Measurements from ENCODE around the gene ADAMTS2. TPM values are rescaled to one million over a fixed set of nuclear protein-coding genes. Genes with fewer than 3 reads are reported as not detected.
A peak's percentile ranks its signal among the peaks of the same experiment; 100 is the strongest.

The ADAMTS2 gene
- total RNA-seq, 1 experiment from 2014 or later = 3.9 TPM

- Histone ChIP-seq H2AFZ (ENCODE audit: low read depth, low read length, poor library complexity, severe bottlenecking) (no peak overlapping the region), H3K9me2 (ENCODE audit: insufficient read depth) (no peaks in the 10 kb centered on the region), H3K79me2 (ENCODE audit: insufficient read depth, low read length) (no peaks in the 10 kb centered on the region), H3K27ac (ENCODE audit: low read depth, low read length) (no peak overlapping the region), H4K20me1 (ENCODE audit: insufficient read depth) (no peaks in the 10 kb centered on the region), H3K9me3 (ENCODE audit: control insufficient read depth in 1 of 2, insufficient read depth in 1 of 2, low read depth in 1 of 2, low read length in 2 of 2) (no peaks in the 10 kb centered on the region), H3K36me3 (ENCODE audit: control insufficient read depth in 1 of 2, insufficient read depth in 2 of 2, low read length in 2 of 2) (no peaks in the 10 kb centered on the region), H3K4me2 (ENCODE audit: low read length) (no peak overlapping the region), H3K4me3 (replicated peaks in 1 of 2; ENCODE audit: low read depth in 1 of 2, low read length in 2 of 2) (no peak overlapping the region), H3K27me3 (ENCODE audit: insufficient read depth, low read length) (no peaks in the 10 kb centered on the region), H3K9ac (ENCODE audit: low read length) (no peak overlapping the region), H3K4me1 (ENCODE audit: control insufficient read depth in 1 of 2, insufficient read depth in 2 of 2, low read length in 2 of 2) (no peaks in the 10 kb centered on the region)
- BruUV-seq (replicated peaks) = no TSS peak
- ChIA-PET RAD21 (ENCODE audit: low non-redundant PET in 1 of 2, low total read pairs in 2 of 2, uncharacterized antibody in 2 of 2, unreplicated experiment in 2 of 2) (no interaction called here), POLR2A (no interaction called here), CTCF (no interaction called here)
- DNase-seq (ENCODE audit: low read depth, low spot score) = no peak
- intact Hi-C loops (cut with micrococcal nuclease) = no loop called here
- ATAC-seq = peak; percentile 78
- TF ChIP-seq YY1 (IDR thresholded peaks at IDR 0.05; ENCODE audit: extremely low read depth, insufficient replicate concordance, low read depth, low read length) (no peak), EGR1 (IDR thresholded peaks at IDR 0.05; ENCODE audit: low read depth) (no peak), SRF (IDR thresholded peaks at IDR 0.05; ENCODE audit: low read depth) (no peak), CTCF (IDR thresholded peaks at IDR 0.05 in 2 of 3, conservative IDR thresholded peaks at IDR 0.05 in 1 of 3; ENCODE audit: borderline replicate concordance in 1 of 3, insufficient read depth in 1 of 3, low read depth in 2 of 3, low read length in 2 of 3) (peak; percentile 27 to 79 (median 35); a peak in 4 of 6 replicates), SIN3A (IDR thresholded peaks at IDR 0.05; ENCODE audit: low read depth) (no peak), TCF7L2 (IDR thresholded peaks at IDR 0.05; ENCODE audit: borderline replicate concordance, extremely low read depth, insufficient read depth, insufficient read length) (no peak), MAX (IDR thresholded peaks at IDR 0.05) (no peak), CEBPB (IDR thresholded peaks at IDR 0.05; ENCODE audit: low read depth) (no peak), ZBTB33 (IDR thresholded peaks at IDR 0.05; ENCODE audit: extremely low read depth, insufficient replicate concordance, low read length) (no peak), REST (IDR thresholded peaks at IDR 0.05; ENCODE audit: low read depth) (no peak), SP1 (IDR thresholded peaks at IDR 0.05; ENCODE audit: low read depth) (no peak), POLR2A (IDR thresholded peaks at IDR 0.05; ENCODE audit: borderline replicate concordance, extremely low read depth, insufficient read depth, insufficient read length) (no peak), RAD21 (IDR thresholded peaks at IDR 0.05; ENCODE audit: low read depth) (peak; percentile 58)
Observed at GRCh38 chr5:179261301-179262125, 83.7 kb downstream of the ADAMTS2 start.

Measured in HCT116 (cell line).